OCI-LY3 (cell line): ENCODE measurements around the gene CDKN2D.

ENCODE experiments used
- H2AFZ ChIP-seq: fragments of 200-600, 300-600 bp; shearing (Covaris generic); 2 replicates; pipeline ENCODE4 v1.6.0; 2014; ENCODE audit warnings: antibody characterized with exemption, low read depth, low read length
- H3K27ac ChIP-seq: fragments of 200-600, 300-600 bp; sonication (generic); 2 replicates; pipeline ENCODE4 v1.5.1; 2014; ENCODE audit warnings: mild to moderate bottlenecking, low read length, moderate library complexity, mixed read lengths
- H3K27me3 ChIP-seq: fragments of 200-600, 300-600 bp; sonication (generic); 2 replicates; pipeline ENCODE4 v1.6.1; 2014; ENCODE audit warnings: low read depth, low read length, mixed read lengths
- H3K36me3 ChIP-seq: fragments of 200-600, 300-600 bp; sonication (generic); replicated peaks from 2 replicates; pipeline ENCODE3; 2014; ENCODE audit warnings: low read depth, low read length, mixed read lengths
- H3K4me1 ChIP-seq: fragments of 300-600, 200-600 bp; sonication (generic); 2 replicates; pipeline ENCODE4 v1.6.1; 2014; ENCODE audit warnings: low read length, mixed read lengths
- H3K4me2 ChIP-seq: fragments of 200-600, 300-600 bp; sonication (generic); 2 replicates; pipeline ENCODE4 v1.6.1; 2014; ENCODE audit warnings: low read length, mixed read lengths
- H3K4me3 ChIP-seq: fragments of 300-600, 200-600 bp; sonication (generic); 2 replicates; pipeline ENCODE4 v1.5.1; 2014; ENCODE audit warnings: antibody characterized with exemption, mild to moderate bottlenecking, low read length, moderate library complexity
- H3K79me2 ChIP-seq: fragments of 300-600, 200-600 bp; shearing (Covaris generic); 2 replicates; pipeline ENCODE4 v1.6.1; 2014; ENCODE audit warnings: mild to moderate bottlenecking, low read length, mixed read lengths
- H3K9ac ChIP-seq: fragments of 300-600, 200-600 bp; shearing (Covaris generic); 2 replicates; pipeline ENCODE4 v1.6.0; 2014; ENCODE audit warnings: mild to moderate bottlenecking, low read length, moderate library complexity
- H3K9me3 ChIP-seq: fragments of 200-600, 300-600 bp; shearing (Covaris generic); 2 replicates; pipeline ENCODE4 v1.6.1; 2014; ENCODE audit warnings: low read length, mixed read lengths; ENCODE audit not compliant: insufficient read depth
- H4K20me1 ChIP-seq: fragments of 200-600, 300-600 bp; sonication (generic); 2 replicates; pipeline ENCODE4 v1.6.1; 2016; ENCODE audit warnings: low read length, mixed read lengths; ENCODE audit not compliant: insufficient read depth
- CTCF ChIP-seq: fragments of 200-600, 300-600 bp; sonication (generic); IDR thresholded peaks from 2 replicates; pipeline ENCODE4 v1.5.1; 2014; ENCODE audit warnings: antibody characterized with exemption, low read length, low read depth
- EZH2phosphoT487 ChIP-seq: fragments of 200-600 bp; shearing (Covaris generic); IDR thresholded peaks from 2 replicates; pipeline ENCODE4 v1.6.1; 2018; ENCODE audit warnings: antibody characterized with exemption, mixed run types, low read depth

Gene CDKN2D

GRCh38 chr19:10518444-10519361 lies 50.1 kb downstream of the CDKN2D start:
- H4K20me1 ChIP-seq = no peaks in the 10 kb centered on the region
- H3K36me3 ChIP-seq = no peaks in the 10 kb centered on the region
- H3K9me3 ChIP-seq = no peaks in the 10 kb centered on the region
- no peaks in the 10 kb centered on the region for H3K79me2 ChIP-seq
- H3K4me2 ChIP-seq = peak overlapping the region; percentile 42
- peak overlapping the region; percentile 10 for H3K4me3 ChIP-seq
- peak overlapping the region; percentile 53; the same call in 1 of the 2 replicates for H2AFZ ChIP-seq
- TF ChIP-seq CTCF = no peak
- no peak for TF ChIP-seq EZH2phosphoT487
- no peak overlapping the region for H3K9ac ChIP-seq
- no peak overlapping the region for H3K27ac ChIP-seq
- H3K27me3 ChIP-seq = peaks cover 27% of the 10 kb centered on the region
- peaks cover 12% of the 10 kb centered on the region for H3K4me1 ChIP-seq

- Histone ChIP-seq H3K4me2 (no peak overlapping the region), H2AFZ (no peak overlapping the region), H4K20me1 (no peaks in the 10 kb centered on the region), H3K79me2 (no peaks in the 10 kb centered on the region), H3K4me3 (no peak overlapping the region), H3K27me3 (peaks cover 32% of the 10 kb centered on the region), H3K9me3 (no peaks in the 10 kb centered on the region), H3K4me1 (peaks cover 12% of the 10 kb centered on the region), H3K27ac (no peak overlapping the region), H3K36me3 (no peaks in the 10 kb centered on the region), H3K9ac (no peak overlapping the region)
- TF ChIP-seq EZH2phosphoT487 = no peak
Measured at GRCh38 chr19:10517760-10518443, 50.9 kb downstream of the CDKN2D start.

- no peak for TF ChIP-seq CTCF
- Histone ChIP-seq H3K27me3 (peaks cover 32% of the 10 kb centered on the region), H2AFZ (no peak within 1 kb of the TSS), H3K79me2 (no peaks in the 10 kb centered on the region), H3K36me3 (no peaks in the 10 kb centered on the region), H3K4me1 (peaks cover 12% of the 10 kb centered on the region), H3K9ac (no peak within 1 kb of the TSS), H3K27ac (no peak within 1 kb of the TSS), H4K20me1 (no peaks in the 10 kb centered on the region), H3K9me3 (no peaks in the 10 kb centered on the region), H3K4me3 (no peak within 1 kb of the TSS), H3K4me2 (no peak within 1 kb of the TSS)
Measured at GRCh38 chr19:10517361-10517759, 51.4 kb downstream of the CDKN2D start, which contains the start of gene S1PR5. Gene S1PR5, minus strand, starts transcription at chr19:10517447. Its CDS starts 2,436 bp downstream, at chr19:10515011.

- peaks cover 12% of the 10 kb centered on the region for H3K4me1 ChIP-seq
- H3K9me3 ChIP-seq = no peaks in the 10 kb centered on the region
- peaks cover 26% of the 10 kb centered on the region for H3K27me3 ChIP-seq
- H2AFZ ChIP-seq = no peak overlapping the region
- no peak overlapping the region for H3K4me2 ChIP-seq
- no peak overlapping the region for H3K9ac ChIP-seq
- no peak overlapping the region for H3K4me3 ChIP-seq
- no peaks in the 10 kb centered on the region for H3K36me3 ChIP-seq
- no peak overlapping the region for H3K27ac ChIP-seq
- TF ChIP-seq CTCF = no peak
- no peak for TF ChIP-seq EZH2phosphoT487
- no peaks in the 10 kb centered on the region for H3K79me2 ChIP-seq
- H4K20me1 ChIP-seq = no peaks in the 10 kb centered on the region
Measured at GRCh38 chr19:10516671-10517286, 52.0 kb downstream of the CDKN2D start.
